RWPE2 (cell line): ENCODE measurements around the gene TOMM34.
A peak's percentile ranks its signal among the peaks of the same experiment; 100 is the strongest.

ENCODE experiments used
- ATAC-seq: fragments of 200-7000 bp; cut with Tn5 transposase; 3 replicates; pipeline ENCODE4 v1.9.1; 2021; ENCODE audit warnings: low read depth
- DNase-seq: peaks from one replicate; pipeline ENCODE4 v3.0.0-alpha.2; 2020; ENCODE audit warnings: low spot score
- H3K27ac ChIP-seq: fragments of 450-650 bp; 2 replicates; pipeline ENCODE4 v1.5.1; 2017; ENCODE audit warnings: mild to moderate bottlenecking; ENCODE audit not compliant: poor library complexity, severe bottlenecking
- H3K27me3 ChIP-seq: fragments of 250-450 bp; sonication (Bioruptor Pico); 2 replicates; pipeline ENCODE4 v1.5.1; 2021; ENCODE audit warnings: mild to moderate bottlenecking, moderate library complexity; ENCODE audit not compliant: insufficient read depth, poor library complexity, severe bottlenecking
- H3K36me3 ChIP-seq: fragments of 250-450 bp; sonication (Bioruptor Pico); 2 replicates; pipeline ENCODE4 v1.5.1; 2020; ENCODE audit warnings: low read depth, mild to moderate bottlenecking, moderate library complexity
- H3K4me1 ChIP-seq: fragments of 250-450 bp; sonication (Bioruptor Pico); 2 replicates; pipeline ENCODE4 v1.5.1; 2021; ENCODE audit warnings: mild to moderate bottlenecking, moderate library complexity; ENCODE audit not compliant: insufficient read depth, poor library complexity, severe bottlenecking
- H3K4me3 ChIP-seq: fragments of 250-450 bp; sonication (Bioruptor Pico); 2 replicates; pipeline ENCODE4 v1.5.1; 2021; ENCODE audit warnings: mild to moderate bottlenecking, moderate library complexity; ENCODE audit not compliant: severe bottlenecking
- H3K9me3 ChIP-seq: fragments of 250-450 bp; sonication (Bioruptor Pico); 2 replicates; pipeline ENCODE4 v1.5.1; 2021; ENCODE audit warnings: mild to moderate bottlenecking, moderate library complexity; ENCODE audit not compliant: severe bottlenecking
- CTCF ChIP-seq: fragments of 450-650 bp; IDR thresholded peaks from one replicate; pipeline ENCODE4 v1.5.1; 2017; ENCODE audit warnings: mild to moderate bottlenecking, moderate library complexity; ENCODE audit not compliant: poor library complexity, severe bottlenecking

The TOMM34 gene

GRCh38 chr20:44941120-44941691 is 19.0 kb downstream of the TOMM34 start:
- no peak for DNase-seq
- no peaks in the 10 kb centered on the region for H3K9me3 ChIP-seq
- H3K27ac ChIP-seq, result no peak overlapping the region
- ATAC-seq, result peak; percentile 11; the same call in 2 of the 3 replicates
- H3K36me3 ChIP-seq, result peaks cover 93% of the 10 kb centered on the region
- H3K4me1 ChIP-seq, result no peaks in the 10 kb centered on the region
- H3K27me3 ChIP-seq, result no peaks in the 10 kb centered on the region
- TF ChIP-seq CTCF, result no peak
- no peak overlapping the region for H3K4me3 ChIP-seq

GRCh38 chr20:44938637-44939036 is 21.6 kb downstream of the TOMM34 start:
- ATAC-seq (0 out of 3 replicates have a peak, but pooled peaks have one; percentile 6), DNase-seq (no peak)
- Histone ChIP-seq H3K4me1 (no peaks in the 10 kb centered on the region), H3K27me3 (no peaks in the 10 kb centered on the region), H3K9me3 (no peaks in the 10 kb centered on the region), H3K27ac (no peak overlapping the region), H3K36me3 (peaks cover 90% of the 10 kb centered on the region), H3K4me3 (no peak overlapping the region)
- TF ChIP-seq CTCF, result no peak

GRCh38 chr20:44936510-44936909 is 23.7 kb downstream of the TOMM34 start:
- no peaks in the 10 kb centered on the region for H3K27me3 ChIP-seq
- no peak for ATAC-seq
- no peaks in the 10 kb centered on the region for H3K9me3 ChIP-seq
- no peaks in the 10 kb centered on the region for H3K4me1 ChIP-seq
- H3K27ac ChIP-seq, result no peak overlapping the region
- TF ChIP-seq CTCF, result no peak
- no peak for DNase-seq
- H3K36me3 ChIP-seq, result peaks cover 84% of the 10 kb centered on the region
- no peak overlapping the region for H3K4me3 ChIP-seq

- Histone ChIP-seq H3K36me3 (peaks cover 77% of the 10 kb centered on the region), H3K4me3 (no peak overlapping the region), H3K27ac (no peak overlapping the region), H3K9me3 (no peaks in the 10 kb centered on the region), H3K4me1 (no peaks in the 10 kb centered on the region), H3K27me3 (no peaks in the 10 kb centered on the region)
- DNase-seq (no peak), ATAC-seq (no peak)
- no peak for TF ChIP-seq CTCF
Observed at GRCh38 chr20:44932916-44933315, 27.3 kb downstream of the TOMM34 start.

- DNase-seq (no peak), ATAC-seq (no peak; the same call in 2 of the 3 replicates)
- no peak overlapping the region for H3K4me3 ChIP-seq
- TF ChIP-seq CTCF, result no peak
- H3K27me3 ChIP-seq, result no peaks in the 10 kb centered on the region
- H3K27ac ChIP-seq, result no peak overlapping the region
- no peaks in the 10 kb centered on the region for H3K9me3 ChIP-seq
- H3K36me3 ChIP-seq, result peaks cover 75% of the 10 kb centered on the region
- no peaks in the 10 kb centered on the region for H3K4me1 ChIP-seq
Observed at GRCh38 chr20:44931911-44932310, 28.3 kb downstream of the TOMM34 start.
